Stomach (tissue), 9 donors: ENCODE measurements around the gene BCAM. TPM values are rescaled to one million over a fixed set of nuclear protein-coding genes. Genes with fewer than 3 reads are reported as not detected.

Experiments
- DNase-seq, 2 donors: peaks; one replicate each; pipeline versions ENCODE4 v3.0.0 to v3.0.0-alpha.2; 2013 to 2019
- H3K27ac ChIP-seq, 5 donors: fragments of 200-600 bp in 4 of 5; sonication (generic) in 4 of 5; one replicate each; pipeline ENCODE4 v1.5.1; 2013 to 2019; ENCODE audit warnings: mild to moderate bottlenecking in 1 of 5, moderate library complexity in 1 of 5
- H3K27me3 ChIP-seq, 3 donors: fragments of 200-600 bp; sonication (generic); one replicate each; pipeline ENCODE4 v1.5.1; 2017 to 2019; ENCODE audit warnings: mixed run types in 1 of 3
- H3K36me3 ChIP-seq, 4 donors: fragments of 200-600 bp; sonication (generic); 1 replicate in 3 of 4; 2 replicates in 1 of 4; pipeline ENCODE4 v1.5.1; 2016 to 2019
- H3K4me1 ChIP-seq, 4 donors: fragments of 200-600 bp; sonication (generic); one replicate each; pipeline ENCODE4 v1.5.1; 2016 to 2019
- H3K4me3 ChIP-seq, 4 donors: fragments of 200-600 bp; sonication (generic) in 3 of 4; one replicate each; pipeline ENCODE4 v1.5.1; 2016 to 2019; ENCODE audit warnings: mild to moderate bottlenecking in 1 of 4
- H3K9me3 ChIP-seq, 4 donors: fragments of 200-600 bp; sonication (generic); one replicate each; pipeline ENCODE4 v1.5.1; 2016 to 2019
- EP300 ChIP-seq: sonication (generic); formaldehyde crosslinking; IDR thresholded peaks from one replicate; pipeline ENCODE4 v1.6.1; 2017; ENCODE audit warnings: antibody characterized with exemption
- POLR2A ChIP-seq, 4 donors: fragments of 450-650 bp; IDR thresholded peaks; one replicate each; pipeline ENCODE4 v1.6.1; 2016; ENCODE audit warnings: antibody characterized with exemption in 4 of 4, control low read depth in 2 of 4, mild to moderate bottlenecking in 1 of 4, moderate library complexity in 1 of 4
- POLR2AphosphoS5 ChIP-seq, 3 donors: sonication (generic); formaldehyde crosslinking; IDR thresholded peaks; one replicate each; pipeline ENCODE4 v1.6.1; 2016; ENCODE audit warnings: antibody characterized with exemption in 3 of 3
- WGBS, 5 donors: extraction: QIAGEN DNeasy Blood & Tissue Kit in 3 of 5; methylation state at CpG; one replicate each; pipeline versions ENCODE4 v1.1.5 to v1.1.7; 2013 to 2018; 5-methylcytosine and 5-hydroxymethylcytosine counted together
- intact Hi-C: fragments of 100-400 bp; cut with DNase I; formaldehyde crosslinking; loops from one replicate; pipeline ENCODE4 v1.15.1; 2023; ENCODE audit warnings: low total_unique reads
- polyA plus RNA-seq, 3 donors: library from polyadenylated mRNA; stranded (reverse); fragments of 200-250 nt; gene quantifications; one replicate each; pipeline ENCODE4 v1.2.3, GENCODE V29; 2013
- total RNA-seq, 5 donors: library from RNA; depleted of rRNA; stranded (reverse); fragments of >200 nt; gene quantifications; one replicate each; pipeline versions ENCODE4 v1.1.0 to v1.2.3, GENCODE V29; 2014 to 2016
- TF ChIP-seq, protein P1 (sequence below), 7 experiments: fragments of 450-650 bp in 4 of 7; fragments of 200-600 bp in 3 of 7; sonication (generic) in 3 of 7; IDR thresholded peaks; one replicate each; pipeline ENCODE4 v1.5.1; 2016 to 2019; ENCODE audit warnings: antibody characterized with exemption in 7 of 7, control low read depth in 2 of 7, mild to moderate bottlenecking in 1 of 7
- donor health status: healthy with polysubstance abuse.
- donor health status: Bipolar disorder and iron deficiency.
- donor health status: healthy.

Gene BCAM
- total and polyA plus RNA-seq, 8 donors = 7.3 to 265 (median 36.5) TPM

DNA sequence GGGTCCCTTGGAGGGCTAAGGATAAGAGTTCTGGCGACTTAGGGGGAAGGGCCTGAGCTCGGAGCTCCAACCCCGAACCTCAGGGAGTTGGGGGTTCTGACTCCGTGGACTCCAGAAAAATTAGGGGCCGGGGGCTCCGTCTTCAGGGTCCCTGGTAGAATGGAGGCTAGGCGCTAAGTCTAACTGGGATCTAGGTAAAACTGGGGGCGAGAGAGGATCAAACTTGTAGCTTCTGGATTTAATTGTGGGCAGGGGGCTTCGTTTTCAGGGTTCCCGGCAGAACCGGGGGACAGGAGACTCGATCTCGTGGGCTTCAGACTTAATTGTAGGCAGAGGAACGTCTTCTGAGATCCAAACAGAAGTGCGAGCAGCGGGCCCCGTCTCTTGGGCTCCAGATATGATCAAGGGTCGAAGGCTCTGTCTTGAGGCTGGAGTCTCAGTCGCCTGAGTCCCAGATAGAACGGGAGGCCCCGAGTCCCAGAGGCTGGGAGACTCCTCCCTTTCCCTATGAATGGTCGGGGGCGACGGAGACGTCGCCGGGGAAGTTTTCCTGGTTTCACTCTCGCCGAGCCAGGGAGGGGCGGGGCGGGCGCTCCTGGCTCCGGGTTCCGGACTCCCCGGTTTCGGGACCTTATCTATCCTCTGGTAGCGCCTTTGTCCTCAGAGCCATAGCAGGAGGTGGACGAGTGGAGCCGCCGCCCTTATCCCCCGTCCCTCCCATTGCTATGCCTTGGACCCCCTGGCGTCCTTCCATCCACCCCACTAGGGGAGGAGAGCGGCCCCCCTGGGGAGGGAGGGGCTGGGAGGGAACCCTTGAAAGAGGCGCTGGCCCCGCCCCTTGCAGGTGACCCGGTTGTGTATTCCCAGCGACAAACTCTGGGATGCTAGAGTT lies 38.5 kb downstream of the BCAM start:
- H3K27me3 ChIP-seq = no peaks in the 10 kb centered on the region
- intact Hi-C loops = no loop called here
- H3K4me1 ChIP-seq = peaks cover 42 to 73% (median 64%) of the 10 kb centered on the region in 4 donors
- DNase-seq = peak; percentile 92 to 94
- WGBS, 5 donors = 0 to 3% (median 1%) methylated on average over 22 to 47 of the region's 47 CpGs
- peak overlapping the region; percentile 73 to 99 (median 83) for H3K4me3 ChIP-seq
- no peaks in the 10 kb centered on the region for H3K9me3 ChIP-seq
- H3K36me3 ChIP-seq = peaks cover 0 to 11% (median 0%) of the 10 kb centered on the region in 4 donors
- peak overlapping the region; percentile 97 to 99 (median 99) for H3K27ac ChIP-seq
- no peak for TF ChIP-seq EP300
- TF ChIP-seq POLR2A (IDR thresholded peaks at IDR 0.05) = peak in 2 of 4 donors; percentile 79 to 84
- peak; percentile 56 to 98 (median 94) for TF ChIP-seq POLR2AphosphoS5 (IDR thresholded peaks at IDR 0.05)

DNA sequence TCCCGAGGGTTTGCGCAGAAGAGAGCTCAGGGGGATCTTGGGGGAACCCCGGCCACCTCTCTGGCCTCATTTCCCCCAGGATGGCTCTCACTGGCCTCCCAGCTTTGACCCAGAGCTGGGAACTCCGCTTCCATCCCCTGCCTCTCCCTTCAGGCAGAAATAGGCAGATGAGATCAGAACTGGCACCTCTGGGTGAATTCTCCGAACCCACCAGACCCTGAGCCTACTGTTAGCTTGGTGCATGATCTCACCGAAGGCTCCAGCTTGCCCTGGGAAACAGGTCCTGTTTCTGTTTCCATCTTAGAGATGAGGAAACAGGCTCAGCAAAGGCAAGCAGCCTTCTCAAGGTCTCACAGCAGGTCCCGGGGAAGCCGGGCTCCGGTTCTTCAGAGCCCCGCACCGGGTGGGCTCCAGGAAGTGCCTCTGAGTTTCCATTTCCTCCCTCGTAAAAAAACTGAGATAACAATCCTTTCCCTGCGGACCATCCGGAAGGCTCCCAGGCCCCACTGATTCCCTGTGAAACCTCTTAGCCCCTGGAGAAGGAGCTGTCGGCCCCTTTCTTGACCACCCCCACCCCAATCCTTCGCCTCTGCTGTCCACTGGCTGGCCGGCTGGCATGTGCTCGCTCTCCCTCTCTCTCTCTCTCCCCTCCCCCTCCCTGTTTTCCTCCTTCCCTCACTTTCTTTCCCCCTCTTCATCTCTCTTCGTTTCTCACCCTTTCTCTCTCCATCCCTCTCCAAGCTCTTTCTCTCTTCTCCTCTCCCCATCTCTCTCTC lies 39.3 kb downstream of the BCAM start:
- H3K27me3 ChIP-seq = no peaks in the 10 kb centered on the region
- H3K4me3 ChIP-seq = peak overlapping the region; percentile 73 to 99 (median 83)
- no peaks in the 10 kb centered on the region for H3K9me3 ChIP-seq
- 5 to 22% (median 8%) methylated on average over 19 of the region's 19 CpGs for WGBS, 5 donors
- H3K4me1 ChIP-seq = peaks cover 42 to 81% (median 64%) of the 10 kb centered on the region in 4 donors
- TF ChIP-seq, protein P1, sequence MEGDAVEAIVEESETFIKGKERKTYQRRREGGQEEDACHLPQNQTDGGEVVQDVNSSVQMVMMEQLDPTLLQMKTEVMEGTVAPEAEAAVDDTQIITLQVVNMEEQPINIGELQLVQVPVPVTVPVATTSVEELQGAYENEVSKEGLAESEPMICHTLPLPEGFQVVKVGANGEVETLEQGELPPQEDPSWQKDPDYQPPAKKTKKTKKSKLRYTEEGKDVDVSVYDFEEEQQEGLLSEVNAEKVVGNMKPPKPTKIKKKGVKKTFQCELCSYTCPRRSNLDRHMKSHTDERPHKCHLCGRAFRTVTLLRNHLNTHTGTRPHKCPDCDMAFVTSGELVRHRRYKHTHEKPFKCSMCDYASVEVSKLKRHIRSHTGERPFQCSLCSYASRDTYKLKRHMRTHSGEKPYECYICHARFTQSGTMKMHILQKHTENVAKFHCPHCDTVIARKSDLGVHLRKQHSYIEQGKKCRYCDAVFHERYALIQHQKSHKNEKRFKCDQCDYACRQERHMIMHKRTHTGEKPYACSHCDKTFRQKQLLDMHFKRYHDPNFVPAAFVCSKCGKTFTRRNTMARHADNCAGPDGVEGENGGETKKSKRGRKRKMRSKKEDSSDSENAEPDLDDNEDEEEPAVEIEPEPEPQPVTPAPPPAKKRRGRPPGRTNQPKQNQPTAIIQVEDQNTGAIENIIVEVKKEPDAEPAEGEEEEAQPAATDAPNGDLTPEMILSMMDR (IDR thresholded peaks at IDR 0.05) = no peak
- TF ChIP-seq POLR2A (IDR thresholded peaks at IDR 0.05) (no peak), POLR2AphosphoS5 (IDR thresholded peaks at IDR 0.05) (no peak), EP300 (no peak)
- H3K27ac ChIP-seq = peak overlapping the region; percentile 97 to 99 (median 99)
- peak in 1 of 2 donors; percentile 74 for DNase-seq
- intact Hi-C loops = no loop called here
- H3K36me3 ChIP-seq = peaks cover 0 to 19% (median 3%) of the 10 kb centered on the region in 4 donors

DNA sequence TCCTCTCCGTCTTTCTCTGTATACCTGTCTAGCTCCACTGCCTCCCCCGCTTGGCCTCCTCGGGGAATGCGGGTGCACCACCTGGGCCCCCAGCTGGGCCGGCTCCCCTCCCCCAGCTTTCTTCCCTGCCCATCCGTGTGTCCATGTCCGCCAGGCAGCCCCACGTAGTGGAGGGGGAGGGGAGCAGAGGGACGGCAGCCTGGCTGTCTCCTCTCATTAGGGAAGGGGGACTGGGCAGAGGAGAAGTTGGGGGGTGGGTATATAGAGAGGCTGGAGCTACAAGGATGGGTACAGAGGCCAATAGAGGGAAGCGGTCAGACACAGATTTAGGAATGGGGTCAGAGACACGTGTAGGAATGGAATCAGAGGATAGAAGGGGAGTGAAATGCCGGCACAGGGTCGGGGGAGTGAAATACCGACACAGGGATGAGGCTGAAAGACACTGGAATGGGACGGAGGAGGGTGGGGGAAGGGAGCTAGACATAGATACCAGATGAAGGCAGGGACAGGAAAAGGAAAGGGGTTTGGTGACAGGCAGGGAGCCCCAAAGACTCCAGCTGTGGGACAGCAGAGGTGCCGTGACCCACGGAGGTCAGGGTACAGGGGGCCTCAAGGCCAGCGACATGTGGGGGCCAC lies 40.0 kb downstream of the BCAM start:
- H3K9me3 ChIP-seq = no peaks in the 10 kb centered on the region
- H3K36me3 ChIP-seq = peaks cover 0 to 25% (median 7%) of the 10 kb centered on the region in 4 donors
- peak overlapping the region; percentile 97 to 99 (median 99) for H3K27ac ChIP-seq
- peak in 1 of 2 donors; percentile 69 for DNase-seq
- H3K4me1 ChIP-seq = peaks cover 42 to 81% (median 64%) of the 10 kb centered on the region in 4 donors
- peak overlapping the region; percentile 73 to 99 (median 83) for H3K4me3 ChIP-seq
- 18 to 36% (median 24%) methylated on average over 18 of the region's 18 CpGs for WGBS, 5 donors
- no peaks in the 10 kb centered on the region for H3K27me3 ChIP-seq
- TF ChIP-seq EP300 (no peak), POLR2A (IDR thresholded peaks at IDR 0.05) (no peak), POLR2AphosphoS5 (IDR thresholded peaks at IDR 0.05) (no peak)
- TF ChIP-seq, protein P1 (IDR thresholded peaks at IDR 0.05) = no peak
- intact Hi-C loops = no loop called here

DNA sequence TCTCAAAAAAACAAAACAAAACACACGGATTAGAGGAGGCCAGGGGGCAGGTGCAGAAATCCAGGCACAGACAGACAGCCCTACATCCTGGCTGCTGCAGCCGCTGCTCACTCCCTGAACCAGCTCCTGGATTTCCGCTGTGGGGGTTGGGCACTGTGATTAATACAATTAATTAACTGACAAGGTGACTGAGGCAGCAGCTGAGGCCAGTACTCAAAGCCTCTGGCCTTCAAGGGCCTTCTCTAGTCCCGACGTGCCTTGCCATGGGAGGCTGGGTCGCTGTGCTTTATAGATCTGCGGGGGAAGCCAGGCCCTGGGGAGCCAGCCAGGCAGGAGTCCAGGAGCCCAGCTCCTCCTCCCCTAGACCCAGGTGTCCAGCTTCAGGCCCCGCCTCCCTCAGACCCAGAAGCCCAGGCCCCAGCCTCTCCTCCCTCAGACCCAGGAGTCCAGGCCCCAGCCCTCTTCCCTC lies 41.8 kb downstream of the BCAM start:
- DNase-seq = peak; percentile 62 to 68
- H3K4me1 ChIP-seq = peaks cover 34 to 66% (median 51%) of the 10 kb centered on the region in 4 donors
- H3K27me3 ChIP-seq = no peaks in the 10 kb centered on the region
- H3K4me3 ChIP-seq = no peak overlapping the region
- no peaks in the 10 kb centered on the region for H3K9me3 ChIP-seq
- TF ChIP-seq EP300 = no peak
- TF ChIP-seq POLR2A (IDR thresholded peaks at IDR 0.05) = no peak
- TF ChIP-seq POLR2AphosphoS5 (IDR thresholded peaks at IDR 0.05) = no peak
- TF ChIP-seq, protein P1 (IDR thresholded peaks at IDR 0.05) = no peak
- H3K36me3 ChIP-seq = peaks cover 0 to 31% (median 12%) of the 10 kb centered on the region in 4 donors
- 27 to 61% (median 48%) methylated on average over 7 to 8 of the region's 8 CpGs for WGBS, 5 donors
- intact Hi-C loops = no loop called here
- peak overlapping the region in 4 of 5 donors; percentile 37 to 99 (median 99) for H3K27ac ChIP-seq
